ENCODE data around the gene EZR. TPM values are rescaled to one million over a fixed set of nuclear protein-coding genes. Genes with fewer than 3 reads are reported as not detected.

Gene EZR
- total and polyA plus RNA-seq, 10 of the 15 experiments (the other 5 are each of a cell fraction or from before 2014, with no cell fraction given): 79.1 to 282 (median 161) TPM

- TF ChIP-seq, protein P1, sequence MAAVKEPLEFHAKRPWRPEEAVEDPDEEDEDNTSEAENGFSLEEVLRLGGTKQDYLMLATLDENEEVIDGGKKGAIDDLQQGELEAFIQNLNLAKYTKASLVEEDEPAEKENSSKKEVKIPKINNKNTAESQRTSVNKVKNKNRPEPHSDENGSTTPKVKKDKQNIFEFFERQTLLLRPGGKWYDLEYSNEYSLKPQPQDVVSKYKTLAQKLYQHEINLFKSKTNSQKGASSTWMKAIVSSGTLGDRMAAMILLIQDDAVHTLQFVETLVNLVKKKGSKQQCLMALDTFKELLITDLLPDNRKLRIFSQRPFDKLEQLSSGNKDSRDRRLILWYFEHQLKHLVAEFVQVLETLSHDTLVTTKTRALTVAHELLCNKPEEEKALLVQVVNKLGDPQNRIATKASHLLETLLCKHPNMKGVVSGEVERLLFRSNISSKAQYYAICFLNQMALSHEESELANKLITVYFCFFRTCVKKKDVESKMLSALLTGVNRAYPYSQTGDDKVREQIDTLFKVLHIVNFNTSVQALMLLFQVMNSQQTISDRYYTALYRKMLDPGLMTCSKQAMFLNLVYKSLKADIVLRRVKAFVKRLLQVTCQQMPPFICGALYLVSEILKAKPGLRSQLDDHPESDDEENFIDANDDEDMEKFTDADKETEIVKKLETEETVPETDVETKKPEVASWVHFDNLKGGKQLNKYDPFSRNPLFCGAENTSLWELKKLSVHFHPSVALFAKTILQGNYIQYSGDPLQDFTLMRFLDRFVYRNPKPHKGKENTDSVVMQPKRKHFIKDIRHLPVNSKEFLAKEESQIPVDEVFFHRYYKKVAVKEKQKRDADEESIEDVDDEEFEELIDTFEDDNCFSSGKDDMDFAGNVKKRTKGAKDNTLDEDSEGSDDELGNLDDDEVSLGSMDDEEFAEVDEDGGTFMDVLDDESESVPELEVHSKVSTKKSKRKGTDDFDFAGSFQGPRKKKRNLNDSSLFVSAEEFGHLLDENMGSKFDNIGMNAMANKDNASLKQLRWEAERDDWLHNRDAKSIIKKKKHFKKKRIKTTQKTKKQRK (IDR thresholded peaks at IDR 0.05; ENCODE audit: low read depth, low read length): no peak
- TF ChIP-seq IKZF2 (IDR thresholded peaks at IDR 0.05): no peak
- TF ChIP-seq FOXK2 (IDR thresholded peaks at IDR 0.05): no peak
- TF ChIP-seq RAD21 (IDR thresholded peaks at IDR 0.05; ENCODE audit: insufficient read depth, low read depth, low read length): no peak
- no peak for TF ChIP-seq PRDM15 (CRISPR knock-in tag; IDR thresholded peaks at IDR 0.05)
Observed at GRCh38 chr6:158853880-158854213, 34.7 kb upstream of the EZR start (continued).
